PC-9 (cell line): ENCODE results near the gene MOCOS.

Experiments used
- EZH2 ChIP-seq: fragments of 200-600 bp; sonication (generic); IDR thresholded peaks from 2 replicates; pipeline ENCODE4 v1.8.0; 2017; ENCODE audit warnings: antibody characterized with exemption, low read depth
- TF ChIP-seq, protein P1 (sequence below): fragments of 200-600 bp; sonication (generic); conservative IDR thresholded peaks from 2 replicates; pipeline ENCODE4 v1.6.1; 2017; ENCODE audit warnings: mixed run types, antibody characterized with exemption, mild to moderate bottlenecking, moderate library complexity

DNA sequence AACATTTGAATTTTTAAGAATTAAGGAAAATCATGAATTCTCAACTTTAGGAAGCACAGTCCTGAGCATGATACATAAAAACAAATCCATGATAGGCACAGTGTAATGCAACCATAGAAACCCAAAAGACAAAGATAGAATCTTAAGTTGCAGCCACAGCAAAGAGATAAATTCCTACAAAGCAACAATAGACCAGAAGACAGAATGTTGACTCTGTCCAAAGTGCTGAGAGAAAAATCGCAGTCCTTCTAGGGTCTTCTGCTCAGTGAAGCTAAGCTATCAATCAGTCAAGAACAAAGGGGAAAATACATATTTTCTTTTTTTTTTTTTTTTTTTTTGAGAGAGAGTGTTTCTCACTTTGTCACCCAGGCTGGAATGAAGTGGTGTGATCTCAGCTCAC lies 88.3 kb downstream of the MOCOS start:
- TF ChIP-seq, protein P1, sequence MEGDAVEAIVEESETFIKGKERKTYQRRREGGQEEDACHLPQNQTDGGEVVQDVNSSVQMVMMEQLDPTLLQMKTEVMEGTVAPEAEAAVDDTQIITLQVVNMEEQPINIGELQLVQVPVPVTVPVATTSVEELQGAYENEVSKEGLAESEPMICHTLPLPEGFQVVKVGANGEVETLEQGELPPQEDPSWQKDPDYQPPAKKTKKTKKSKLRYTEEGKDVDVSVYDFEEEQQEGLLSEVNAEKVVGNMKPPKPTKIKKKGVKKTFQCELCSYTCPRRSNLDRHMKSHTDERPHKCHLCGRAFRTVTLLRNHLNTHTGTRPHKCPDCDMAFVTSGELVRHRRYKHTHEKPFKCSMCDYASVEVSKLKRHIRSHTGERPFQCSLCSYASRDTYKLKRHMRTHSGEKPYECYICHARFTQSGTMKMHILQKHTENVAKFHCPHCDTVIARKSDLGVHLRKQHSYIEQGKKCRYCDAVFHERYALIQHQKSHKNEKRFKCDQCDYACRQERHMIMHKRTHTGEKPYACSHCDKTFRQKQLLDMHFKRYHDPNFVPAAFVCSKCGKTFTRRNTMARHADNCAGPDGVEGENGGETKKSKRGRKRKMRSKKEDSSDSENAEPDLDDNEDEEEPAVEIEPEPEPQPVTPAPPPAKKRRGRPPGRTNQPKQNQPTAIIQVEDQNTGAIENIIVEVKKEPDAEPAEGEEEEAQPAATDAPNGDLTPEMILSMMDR = no peak
- no peak for TF ChIP-seq EZH2
